ENCODE measurements around the gene LPAR1. TPM values are rescaled to one million over a fixed set of nuclear protein-coding genes. Genes with fewer than 3 reads are reported as not detected.

Gene LPAR1
- total RNA-seq, 6 donors from 2014 or later: 9.3 to 28.7 (median 15.6) TPM

- ATAC-seq (ENCODE audit: low FRiP score in 2 of 2): no peak
- H3K4me1 ChIP-seq: no peaks in the 10 kb centered on the region
- TF ChIP-seq POLR2AphosphoS5 (IDR thresholded peaks at IDR 0.05) (no peak), EP300 (IDR thresholded peaks at IDR 0.05) (no peak), POLR2A (IDR thresholded peaks at IDR 0.05) (no peak), CTCF (IDR thresholded peaks at IDR 0.05) (no peak)
- no peak overlapping the region for H3K27ac ChIP-seq
- peaks cover 0 to 6% (median 3%) of the 10 kb centered on the region in 4 donors for H3K9me3 ChIP-seq
- H3K36me3 ChIP-seq: no peaks in the 10 kb centered on the region
- 71 to 81% methylated on average over 6 of the region's 6 CpGs for WGBS, 2 donors
- no peak overlapping the region for H3K4me3 ChIP-seq
- no peak for DNase-seq
- H3K27me3 ChIP-seq: no peaks in the 10 kb centered on the region
Measured at GRCh38 chr9:110850401-110851135, 187.7 kb downstream of the LPAR1 start.

- no peak for TF ChIP-seq POLR2AphosphoS5 (IDR thresholded peaks at IDR 0.05)
- no peak for TF ChIP-seq POLR2A (IDR thresholded peaks at IDR 0.05)
- no peak for TF ChIP-seq EP300 (IDR thresholded peaks at IDR 0.05)
- no peak for TF ChIP-seq CTCF (IDR thresholded peaks at IDR 0.05)
- Histone ChIP-seq H3K4me1 (no peaks in the 10 kb centered on the region), H3K4me3 (no peak overlapping the region), H3K27ac (no peak overlapping the region), H3K27me3 (no peaks in the 10 kb centered on the region), H3K36me3 (no peaks in the 10 kb centered on the region), H3K9me3 (no peaks in the 10 kb centered on the region)
- ATAC-seq (ENCODE audit: low FRiP score in 2 of 2) (peak in 1 of 2 donors; percentile 50), DNase-seq (no peak)
- WGBS, 2 donors: 31 to 41% methylated on average over 3 of the region's 3 CpGs
Measured at GRCh38 chr9:110847671-110848070, 190.6 kb downstream of the LPAR1 start.

- no peaks in the 10 kb centered on the region for H3K36me3 ChIP-seq
- 84 to 90% methylated on average over 2 of the region's 2 CpGs for WGBS, 2 donors
- no peak overlapping the region for H3K4me3 ChIP-seq
- DNase-seq (no peak), ATAC-seq (ENCODE audit: low FRiP score in 2 of 2) (no peak)
- H3K27me3 ChIP-seq: no peaks in the 10 kb centered on the region
- H3K4me1 ChIP-seq: no peaks in the 10 kb centered on the region
- no peak for TF ChIP-seq CTCF (IDR thresholded peaks at IDR 0.05)
- TF ChIP-seq POLR2AphosphoS5 (IDR thresholded peaks at IDR 0.05): no peak
- TF ChIP-seq EP300 (IDR thresholded peaks at IDR 0.05): no peak
- TF ChIP-seq POLR2A (IDR thresholded peaks at IDR 0.05): no peak
- H3K9me3 ChIP-seq: no peaks in the 10 kb centered on the region
- no peak overlapping the region for H3K27ac ChIP-seq
Measured at GRCh38 chr9:110846215-110846614, 192.1 kb downstream of the LPAR1 start.

- no peak for ATAC-seq (ENCODE audit: low FRiP score in 2 of 2)
- no peaks in the 10 kb centered on the region for H3K36me3 ChIP-seq
- no peak for TF ChIP-seq POLR2AphosphoS5 (IDR thresholded peaks at IDR 0.05)
- TF ChIP-seq EP300 (IDR thresholded peaks at IDR 0.05): no peak
- TF ChIP-seq POLR2A (IDR thresholded peaks at IDR 0.05): no peak
- no peak for TF ChIP-seq CTCF (IDR thresholded peaks at IDR 0.05)
- H3K9me3 ChIP-seq: no peaks in the 10 kb centered on the region
- WGBS, 2 donors: 88 to 94% methylated on average over 1 of the region's 1 CpG
- no peak for DNase-seq
- H3K4me1 ChIP-seq: no peaks in the 10 kb centered on the region
- no peaks in the 10 kb centered on the region for H3K27me3 ChIP-seq
- H3K27ac ChIP-seq: no peak overlapping the region
- no peak overlapping the region for H3K4me3 ChIP-seq
Measured at GRCh38 chr9:110844121-110844520, 194.1 kb downstream of the LPAR1 start.

GRCh38 chr9:110842986-110843385 is 195.3 kb downstream of the LPAR1 start:
- TF ChIP-seq EP300 (IDR thresholded peaks at IDR 0.05) (no peak), POLR2A (IDR thresholded peaks at IDR 0.05) (no peak), POLR2AphosphoS5 (IDR thresholded peaks at IDR 0.05) (no peak), CTCF (IDR thresholded peaks at IDR 0.05) (no peak)
- Histone ChIP-seq H3K36me3 (no peaks in the 10 kb centered on the region), H3K27me3 (no peaks in the 10 kb centered on the region), H3K4me1 (no peaks in the 10 kb centered on the region), H3K9me3 (no peaks in the 10 kb centered on the region), H3K4me3 (no peak overlapping the region), H3K27ac (no peak overlapping the region)
- 61% methylated on average over 3 of the region's 3 CpGs for WGBS, 2 donors
- ATAC-seq (ENCODE audit: low FRiP score in 2 of 2) (no peak), DNase-seq (no peak)
